GM19468 (cell line): ENCODE measurements around the gene PLG.
"Not testable (repeated sequence)": the region's sequence is repeated elsewhere in the genome, so short reads cannot be mapped to it uniquely, and the experiment has no call there.

Experiments used
- ATAC-seq: cut with Tn5 transposase; IDR thresholded peaks from one replicate; pipeline ENCODE4 v1.9.1; 2021; ENCODE audit warnings: mild to moderate bottlenecking, moderate library complexity, moderate number of reproducible peaks; ENCODE audit not compliant: unreplicated experiment; ENCODE audit errors: extremely low read depth

PLG gene

GRCh38 chr6:160801418-160801817 lies 99.4 kb downstream of the PLG start:
- no peak for ATAC-seq

GRCh38 chr6:160802049-160802448 lies 100.0 kb downstream of the PLG start:
- not testable (repeated sequence) for ATAC-seq
